Smooth muscle cell of the coronary artery (primary cell): Measurements from ENCODE around the gene NUP214. TPM values are rescaled to one million over a fixed set of nuclear protein-coding genes. Genes with fewer than 3 reads are reported as not detected.

Experiments used
- total RNA-seq: library from RNA; depleted of rRNA; stranded (reverse); fragments of >200 nt; gene quantifications from 2 replicates; pipeline ENCODE4 v1.2.3, GENCODE V29; 2014; ENCODE audit warnings: low replicate concordance

NUP214 gene
- total RNA-seq: 7.0 and 8.3 TPM in 2 replicates

DNA sequence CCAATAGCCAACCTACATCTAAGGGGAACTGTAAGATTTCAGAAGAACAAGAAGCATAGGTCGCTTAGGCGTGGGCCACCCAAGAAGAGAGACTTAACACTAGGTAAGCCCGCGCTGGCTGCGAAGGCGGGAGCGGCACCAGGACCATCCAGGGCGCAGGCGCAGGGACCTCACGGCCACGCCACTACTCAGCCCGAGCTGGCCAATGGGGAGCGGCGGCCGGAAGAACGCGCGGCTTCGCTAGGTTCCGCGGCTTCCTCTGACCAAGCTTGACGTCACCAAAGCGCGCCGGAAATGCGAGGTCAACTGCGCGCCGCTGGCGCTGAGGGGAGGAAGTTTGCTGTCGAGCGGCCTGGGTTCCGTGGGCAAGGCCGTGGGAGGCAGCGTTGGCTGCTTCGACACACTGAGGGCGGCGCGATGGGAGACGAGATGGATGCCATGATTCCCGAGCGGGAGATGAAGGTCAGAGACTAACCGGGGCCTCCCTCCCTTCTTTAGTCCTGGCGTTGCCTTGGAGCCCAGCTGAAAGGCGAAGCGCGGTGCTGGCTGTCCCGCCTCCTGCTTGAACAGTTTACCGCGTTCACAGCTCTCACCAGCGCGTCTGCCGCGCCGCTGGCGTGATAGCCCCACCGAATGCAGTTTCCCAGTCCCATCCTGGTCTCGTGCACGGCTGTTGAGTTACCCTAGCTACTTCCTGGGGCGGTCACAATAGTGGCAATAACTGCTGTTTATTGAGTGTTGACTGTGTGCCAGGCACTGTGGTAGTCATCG, at the start of gene NUP214:
Gene NUP214, plus strand, starts transcription at position 299 of the 771 bp plus-strand sequence. Its CDS starts 119 bp downstream, at position 418.

GRCh38 chr9:131096269-131097125, 28.9 kb upstream of the NUP214 start, which contains the start of gene AIF1L:
Gene AIF1L (plus strand): TSS chr9:131096531. CDS start chr9:131096630, 99 bp downstream.

GRCh38 chr9:131276094-131276888, 150.9 kb downstream of the NUP214 start, which contains the start of gene FAM78A:
Gene FAM78A (minus strand): TSS chr9:131276510. CDS start chr9:131276179, 331 bp downstream.

Other genes with a start within 250 kb of the NUP214 start
- gene QRFP, start 228.8 kb upstream of the NUP214 start, total RNA-seq: not detected in 2 replicates
- gene FIBCD1, start 186.3 kb upstream of the NUP214 start, total RNA-seq: 0.12 and 2.4 TPM in 2 replicates
- 0.12 and 0.30 TPM in 2 replicates for gene LAMC3, start 116.4 kb upstream of the NUP214 start, total RNA-seq
- 0.23 and 1.3 TPM in 2 replicates for gene AIF1L, start 29.1 kb upstream of the NUP214 start, total RNA-seq
- gene FAM78A, start 150.9 kb downstream of the NUP214 start, total RNA-seq: 0.30 and 0.59 TPM in 2 replicates
- 11.4 and 11.5 TPM in 2 replicates for gene PLPP7, start 164.1 kb downstream of the NUP214 start, total RNA-seq